Measurements from ENCODE around the gene MAP3K15.

DNA sequence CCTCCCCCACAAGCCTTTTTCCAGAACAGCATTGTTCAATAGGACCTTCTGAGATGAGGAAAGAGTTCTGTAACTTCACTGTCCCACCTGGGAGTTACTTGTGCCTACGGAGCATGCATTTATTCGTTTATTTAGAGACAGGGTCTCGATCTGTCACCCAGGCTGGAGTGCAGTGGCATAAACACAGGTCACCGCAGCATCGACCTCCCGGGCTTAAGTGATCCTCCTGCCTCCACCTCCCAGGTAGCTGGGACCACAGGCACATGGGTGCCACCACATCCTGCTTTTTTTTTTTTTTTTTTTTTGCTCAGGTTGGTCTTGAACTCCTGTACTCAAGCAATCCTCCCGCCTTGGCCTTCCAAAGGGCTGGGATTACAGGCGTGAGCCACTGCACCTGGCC, 2.9 kb downstream of the MAP3K15 start:
- TF ChIP-seq POLR2AphosphoS5 (IDR thresholded peaks at IDR 0.05; ENCODE audit: low read depth) (no peak), CTCF (IDR thresholded peaks at IDR 0.05; ENCODE audit: insufficient read depth, low read length) (no peak), SPI1 (IDR thresholded peaks at IDR 0.05; ENCODE audit: borderline replicate concordance, low read depth) (no peak), GABPA (IDR thresholded peaks at IDR 0.05; ENCODE audit: low read depth) (no peak)
- TF ChIP-seq, protein P1, sequence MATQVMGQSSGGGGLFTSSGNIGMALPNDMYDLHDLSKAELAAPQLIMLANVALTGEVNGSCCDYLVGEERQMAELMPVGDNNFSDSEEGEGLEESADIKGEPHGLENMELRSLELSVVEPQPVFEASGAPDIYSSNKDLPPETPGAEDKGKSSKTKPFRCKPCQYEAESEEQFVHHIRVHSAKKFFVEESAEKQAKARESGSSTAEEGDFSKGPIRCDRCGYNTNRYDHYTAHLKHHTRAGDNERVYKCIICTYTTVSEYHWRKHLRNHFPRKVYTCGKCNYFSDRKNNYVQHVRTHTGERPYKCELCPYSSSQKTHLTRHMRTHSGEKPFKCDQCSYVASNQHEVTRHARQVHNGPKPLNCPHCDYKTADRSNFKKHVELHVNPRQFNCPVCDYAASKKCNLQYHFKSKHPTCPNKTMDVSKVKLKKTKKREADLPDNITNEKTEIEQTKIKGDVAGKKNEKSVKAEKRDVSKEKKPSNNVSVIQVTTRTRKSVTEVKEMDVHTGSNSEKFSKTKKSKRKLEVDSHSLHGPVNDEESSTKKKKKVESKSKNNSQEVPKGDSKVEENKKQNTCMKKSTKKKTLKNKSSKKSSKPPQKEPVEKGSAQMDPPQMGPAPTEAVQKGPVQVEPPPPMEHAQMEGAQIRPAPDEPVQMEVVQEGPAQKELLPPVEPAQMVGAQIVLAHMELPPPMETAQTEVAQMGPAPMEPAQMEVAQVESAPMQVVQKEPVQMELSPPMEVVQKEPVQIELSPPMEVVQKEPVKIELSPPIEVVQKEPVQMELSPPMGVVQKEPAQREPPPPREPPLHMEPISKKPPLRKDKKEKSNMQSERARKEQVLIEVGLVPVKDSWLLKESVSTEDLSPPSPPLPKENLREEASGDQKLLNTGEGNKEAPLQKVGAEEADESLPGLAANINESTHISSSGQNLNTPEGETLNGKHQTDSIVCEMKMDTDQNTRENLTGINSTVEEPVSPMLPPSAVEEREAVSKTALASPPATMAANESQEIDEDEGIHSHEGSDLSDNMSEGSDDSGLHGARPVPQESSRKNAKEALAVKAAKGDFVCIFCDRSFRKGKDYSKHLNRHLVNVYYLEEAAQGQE (IDR thresholded peaks at IDR 0.05; ENCODE audit: insufficient replicate concordance, low read depth), result no peak
